GM21360 (cell line): ENCODE results near the gene LRRC56.

Source experiments
- ATAC-seq: cut with Tn5 transposase; IDR thresholded peaks from one replicate; pipeline ENCODE4 v1.9.1; 2021; ENCODE audit warnings: mild to moderate bottlenecking, moderate library complexity; ENCODE audit not compliant: unreplicated experiment

Gene LRRC56

DNA sequence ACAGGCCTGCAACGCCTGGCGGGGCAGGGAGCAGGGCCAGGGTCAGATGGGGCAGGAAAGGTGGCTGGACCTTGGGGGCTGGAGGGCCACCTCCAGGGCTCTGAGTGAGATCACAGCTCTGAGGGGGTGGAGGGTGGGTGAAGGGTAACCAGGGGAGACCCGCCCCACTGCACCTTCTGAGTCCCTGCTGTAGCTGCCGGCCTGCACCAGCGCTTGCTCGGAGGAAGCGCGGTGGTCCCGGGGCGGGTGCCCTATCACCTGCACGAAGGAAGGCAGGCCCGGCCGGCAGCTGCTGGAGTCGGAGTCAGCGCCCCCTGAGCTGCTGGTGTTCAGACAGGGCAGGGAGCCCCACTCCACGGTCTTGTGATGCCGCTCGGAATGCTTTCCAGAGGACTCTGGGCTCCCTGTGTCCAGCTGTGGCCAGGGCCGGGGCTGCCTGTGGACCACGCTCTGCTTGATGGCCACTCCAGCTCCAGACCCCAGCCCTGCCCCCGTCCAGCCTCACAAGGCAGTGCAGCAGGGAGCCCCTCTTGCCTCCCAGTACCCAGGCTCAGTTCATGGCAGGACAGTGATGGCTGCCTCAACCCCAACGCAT lies 19.4 kb downstream of the LRRC56 start:
- no peak for ATAC-seq

DNA sequence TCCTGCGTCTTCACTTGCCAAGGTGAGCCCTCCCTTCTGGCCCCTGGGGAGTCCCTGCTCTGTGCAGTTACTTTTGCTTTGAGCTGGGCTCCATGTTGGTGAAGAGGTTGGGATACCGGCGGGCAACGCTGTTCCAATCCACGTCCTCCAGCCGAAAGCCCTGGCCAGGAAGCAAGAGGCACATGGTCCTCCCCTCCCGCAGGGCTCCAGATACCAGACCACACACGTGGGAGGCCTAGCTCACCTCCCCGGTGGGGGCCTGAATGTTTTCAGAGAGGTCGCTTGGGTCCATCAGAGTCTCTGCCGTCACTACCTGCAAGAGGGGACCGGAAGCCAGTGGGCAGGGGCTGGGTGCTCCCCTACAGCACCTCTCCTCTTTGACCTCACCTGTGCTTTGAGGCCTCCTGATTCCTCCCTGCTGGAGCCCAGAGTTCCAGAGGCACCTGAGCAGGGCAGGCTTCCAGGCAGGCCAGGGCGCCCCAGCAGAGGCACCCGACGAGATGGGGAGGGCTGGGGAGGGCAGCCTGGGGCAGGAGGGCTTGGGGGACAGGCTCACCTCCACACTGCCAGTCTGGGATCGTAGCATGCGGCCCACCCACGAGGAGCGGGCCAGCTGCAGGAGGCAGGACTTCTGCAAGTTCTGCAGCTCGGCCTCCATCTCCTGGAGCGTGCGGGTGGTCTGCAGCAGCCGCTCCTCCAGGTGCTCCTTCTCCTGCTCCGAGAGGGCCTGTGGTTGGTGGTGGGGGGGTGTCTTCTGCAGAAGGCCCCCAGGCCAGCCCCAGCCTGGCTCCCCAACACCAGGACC lies 20.2 kb downstream of the LRRC56 start:
- no peak for ATAC-seq

DNA sequence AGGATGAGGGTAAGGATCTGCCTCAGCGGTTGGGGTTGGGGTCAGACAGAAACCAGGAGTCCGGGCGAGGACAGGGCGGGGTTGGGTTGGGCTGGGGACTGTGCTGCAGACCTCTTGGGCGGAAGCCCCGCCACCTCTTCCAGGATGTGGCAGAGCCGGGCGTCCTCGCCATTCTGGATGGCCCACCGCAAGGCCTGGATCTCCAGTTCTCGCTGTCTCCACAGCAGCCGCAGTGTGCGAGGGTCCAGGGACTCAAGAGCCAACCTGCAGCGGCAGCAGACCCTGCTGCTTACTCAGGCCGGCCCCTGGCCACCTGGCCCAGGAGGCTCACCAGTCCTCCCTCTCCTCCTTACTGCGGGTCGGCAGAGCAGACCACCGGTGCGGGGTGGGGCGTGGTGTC lies 21.2 kb downstream of the LRRC56 start:
- no peak for ATAC-seq

DNA sequence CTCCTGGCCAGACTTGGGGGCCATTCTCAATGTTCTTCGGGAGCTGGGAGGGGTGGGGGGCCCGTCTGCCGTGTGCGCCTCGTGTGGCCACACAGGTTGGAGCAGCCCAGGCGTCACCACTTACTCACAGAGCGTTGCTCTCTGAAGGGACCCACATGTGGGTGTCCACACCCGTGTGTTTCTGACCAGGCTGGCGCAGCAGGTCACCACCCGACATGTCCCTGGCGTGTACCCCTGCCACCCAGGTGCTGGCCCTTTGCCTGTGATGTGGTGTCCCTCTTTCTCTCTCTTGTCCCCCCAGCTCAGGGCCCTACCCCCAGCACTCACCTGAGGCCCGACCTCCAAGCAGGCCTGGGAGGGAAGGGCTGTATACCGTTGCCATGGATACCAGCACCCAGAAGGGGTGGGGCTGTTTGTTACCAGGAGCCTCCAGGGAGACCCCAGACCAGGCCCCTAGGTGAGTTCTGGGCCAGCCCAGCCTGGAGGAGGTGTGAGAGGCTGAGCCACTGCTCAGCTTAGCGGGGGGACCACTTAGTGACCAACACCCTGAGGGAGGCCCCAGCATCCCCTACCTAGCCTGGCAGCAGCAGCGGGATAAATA lies 21.8 kb downstream of the LRRC56 start:
- no peak for ATAC-seq

DNA sequence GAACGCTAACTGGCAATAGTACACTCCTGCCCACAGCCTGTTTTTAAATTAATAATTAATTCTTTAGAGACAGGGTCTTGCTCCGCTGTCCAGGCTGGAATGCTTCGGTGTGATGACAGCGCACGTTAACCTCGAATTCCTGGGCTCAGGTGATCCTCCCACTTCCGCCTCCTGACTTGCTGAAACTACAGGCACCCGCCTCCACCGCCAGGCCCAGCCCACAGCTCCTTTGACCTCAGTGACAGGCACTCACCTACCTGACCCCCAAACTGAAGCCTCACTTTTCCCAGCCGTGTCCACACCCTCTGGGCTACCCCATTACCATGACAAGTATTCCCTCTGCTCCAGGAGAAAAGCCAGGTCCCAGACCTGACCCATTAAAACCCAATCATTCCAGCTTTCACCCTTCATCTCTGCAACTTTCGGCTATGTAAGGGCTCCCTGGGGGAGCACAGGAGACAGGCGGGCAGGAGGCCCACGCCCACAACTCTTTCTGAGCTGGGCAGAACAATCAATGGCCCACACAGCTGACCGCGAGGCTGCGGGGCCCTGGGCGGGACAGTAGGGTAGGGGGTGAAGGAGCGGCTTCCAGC lies 22.5 kb downstream of the LRRC56 start:
- ATAC-seq: no peak

DNA sequence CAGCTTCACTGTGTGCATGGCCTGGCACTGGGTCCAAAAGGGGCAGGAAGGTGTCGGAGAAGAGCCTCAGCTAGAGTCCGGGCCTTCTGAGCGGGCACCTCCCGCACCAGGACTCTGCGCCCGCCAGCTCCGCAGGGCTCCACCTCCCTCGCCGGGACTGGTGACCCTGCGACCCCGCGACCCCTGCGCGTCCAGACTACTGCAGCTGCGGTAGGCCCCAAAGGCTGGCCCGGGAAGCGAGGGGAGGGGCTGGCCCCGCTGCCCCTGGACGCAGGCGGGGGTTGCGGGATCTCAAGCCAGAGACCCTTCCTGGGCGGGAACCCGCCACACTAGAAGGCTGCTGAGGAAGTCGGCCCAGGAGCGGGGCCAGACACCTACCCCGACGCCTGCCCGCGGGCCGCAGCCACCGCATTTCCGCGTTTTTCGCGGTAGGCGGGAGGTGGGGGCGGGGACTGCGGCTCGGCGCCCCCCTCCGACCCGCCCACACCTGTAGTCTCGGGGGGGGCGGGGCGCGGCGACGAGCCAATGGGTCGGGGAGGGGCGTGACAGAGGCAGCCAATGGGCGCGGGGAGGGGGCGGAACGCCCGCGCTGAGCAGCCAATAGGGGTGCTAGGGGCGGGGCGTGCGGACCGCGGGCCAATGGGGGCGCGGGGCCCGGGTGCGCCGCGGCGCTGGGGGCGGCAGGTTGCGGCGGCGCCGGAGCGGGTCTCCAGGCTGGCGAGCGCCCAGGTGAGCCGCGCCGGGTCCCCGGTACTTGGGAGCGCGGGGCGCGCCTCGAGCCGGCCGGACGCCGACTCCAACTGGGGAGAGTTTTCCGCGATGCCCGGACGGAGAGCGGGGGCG lies 23.2 kb downstream of the LRRC56 start, which contains the start of the genes LMNTD2 and RASSF7:
TSS of gene LMNTD2 (minus strand) at position 434 of the 843 bp plus-strand sequence. CDS start at position 412, 22 bp downstream.
TSS of gene RASSF7 (plus strand) at position 666 of the 843 bp plus-strand sequence. CDS start 799 bp downstream, outside the sequence.
- peak; percentile 70 for ATAC-seq

DNA sequence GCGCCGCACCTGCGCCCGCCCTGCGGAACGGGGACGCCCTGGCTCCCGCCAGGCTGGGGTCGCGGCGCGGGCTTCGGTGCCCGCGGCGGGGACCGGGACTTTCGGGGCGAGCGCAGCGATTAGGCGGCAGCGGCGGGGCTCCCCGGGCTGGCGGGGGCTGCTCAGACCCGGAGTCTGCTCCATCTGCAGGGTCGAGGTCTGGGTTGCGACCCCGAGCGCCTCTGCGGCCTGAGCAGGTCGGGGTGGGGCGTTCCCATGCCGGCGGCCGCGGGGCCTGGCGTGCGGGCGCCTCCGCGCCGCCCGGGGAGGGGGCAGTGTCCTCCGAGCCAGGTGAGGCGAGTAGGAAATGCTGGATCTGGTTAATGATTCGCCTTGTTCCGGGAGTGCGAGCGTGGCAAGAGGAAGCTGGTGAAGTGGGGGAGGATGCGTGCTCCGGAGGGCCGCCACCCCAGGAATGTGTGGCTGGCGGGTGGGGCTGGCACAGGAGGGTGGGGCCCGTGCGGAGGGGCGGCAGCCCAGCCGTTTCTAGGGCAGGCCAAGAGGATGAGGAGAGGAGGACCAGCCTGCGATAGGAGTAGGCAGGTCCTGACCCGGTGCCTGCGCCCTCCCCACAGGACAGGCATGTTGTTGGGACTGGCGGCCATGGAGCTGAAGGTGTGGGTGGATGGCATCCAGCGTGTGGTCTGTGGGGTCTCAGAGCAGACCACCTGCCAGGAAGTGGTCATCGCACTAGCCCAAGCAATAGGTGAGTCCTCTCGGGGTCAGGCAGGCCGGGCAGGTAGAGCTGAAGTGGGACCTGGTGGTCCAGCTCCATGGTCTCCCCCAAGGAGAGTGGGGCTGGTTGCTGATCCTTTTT lies 24.0 kb downstream of the LRRC56 start:
- peak; percentile 12 for ATAC-seq

DNA sequence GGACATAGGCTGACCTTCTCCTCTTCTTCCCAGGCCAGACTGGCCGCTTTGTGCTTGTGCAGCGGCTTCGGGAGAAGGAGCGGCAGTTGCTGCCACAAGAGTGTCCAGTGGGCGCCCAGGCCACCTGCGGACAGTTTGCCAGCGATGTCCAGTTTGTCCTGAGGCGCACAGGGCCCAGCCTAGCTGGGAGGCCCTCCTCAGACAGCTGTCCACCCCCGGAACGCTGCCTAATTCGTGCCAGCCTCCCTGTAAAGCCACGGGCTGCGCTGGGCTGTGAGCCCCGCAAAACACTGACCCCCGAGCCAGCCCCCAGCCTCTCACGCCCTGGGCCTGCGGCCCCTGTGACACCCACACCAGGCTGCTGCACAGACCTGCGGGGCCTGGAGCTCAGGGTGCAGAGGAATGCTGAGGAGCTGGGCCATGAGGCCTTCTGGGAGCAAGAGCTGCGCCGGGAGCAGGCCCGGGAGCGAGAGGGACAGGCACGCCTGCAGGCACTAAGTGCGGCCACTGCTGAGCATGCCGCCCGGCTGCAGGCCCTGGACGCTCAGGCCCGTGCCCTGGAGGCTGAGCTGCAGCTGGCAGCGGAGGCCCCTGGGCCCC lies 24.8 kb downstream of the LRRC56 start:
- ATAC-seq: no peak

DNA sequence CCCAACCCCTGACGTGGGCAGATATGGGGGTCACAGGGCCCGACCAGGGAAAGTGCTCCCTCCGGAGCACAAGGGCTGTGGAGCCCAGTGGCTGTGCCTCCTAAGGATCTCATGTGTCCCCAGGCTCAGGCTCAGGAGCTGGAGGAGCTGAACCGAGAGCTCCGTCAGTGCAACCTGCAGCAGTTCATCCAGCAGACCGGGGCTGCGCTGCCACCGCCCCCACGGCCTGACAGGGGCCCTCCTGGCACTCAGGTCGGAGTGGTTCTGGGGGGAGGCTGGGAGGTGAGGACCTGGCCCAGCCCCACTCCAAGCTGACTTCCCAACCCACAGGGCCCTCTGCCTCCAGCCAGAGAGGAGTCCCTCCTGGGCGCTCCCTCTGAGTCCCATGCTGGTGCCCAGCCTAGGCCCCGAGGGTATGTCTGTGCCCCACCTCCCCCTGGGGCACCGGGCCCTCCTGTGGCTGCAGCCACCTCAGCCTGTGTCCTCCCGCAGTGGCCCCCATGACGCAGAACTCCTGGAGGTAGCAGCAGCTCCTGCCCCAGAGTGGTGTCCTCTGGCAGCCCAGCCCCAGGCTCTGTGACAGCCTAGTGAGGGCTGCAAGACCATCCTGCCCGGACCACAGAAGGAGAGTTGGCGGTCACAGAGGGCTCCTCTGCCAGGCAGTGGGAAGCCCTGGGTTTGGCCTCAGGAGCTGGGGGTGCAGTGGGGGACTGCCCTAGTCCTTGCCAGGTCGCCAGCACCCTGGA lies 25.9 kb downstream of the LRRC56 start:
- ATAC-seq: no peak

DNA sequence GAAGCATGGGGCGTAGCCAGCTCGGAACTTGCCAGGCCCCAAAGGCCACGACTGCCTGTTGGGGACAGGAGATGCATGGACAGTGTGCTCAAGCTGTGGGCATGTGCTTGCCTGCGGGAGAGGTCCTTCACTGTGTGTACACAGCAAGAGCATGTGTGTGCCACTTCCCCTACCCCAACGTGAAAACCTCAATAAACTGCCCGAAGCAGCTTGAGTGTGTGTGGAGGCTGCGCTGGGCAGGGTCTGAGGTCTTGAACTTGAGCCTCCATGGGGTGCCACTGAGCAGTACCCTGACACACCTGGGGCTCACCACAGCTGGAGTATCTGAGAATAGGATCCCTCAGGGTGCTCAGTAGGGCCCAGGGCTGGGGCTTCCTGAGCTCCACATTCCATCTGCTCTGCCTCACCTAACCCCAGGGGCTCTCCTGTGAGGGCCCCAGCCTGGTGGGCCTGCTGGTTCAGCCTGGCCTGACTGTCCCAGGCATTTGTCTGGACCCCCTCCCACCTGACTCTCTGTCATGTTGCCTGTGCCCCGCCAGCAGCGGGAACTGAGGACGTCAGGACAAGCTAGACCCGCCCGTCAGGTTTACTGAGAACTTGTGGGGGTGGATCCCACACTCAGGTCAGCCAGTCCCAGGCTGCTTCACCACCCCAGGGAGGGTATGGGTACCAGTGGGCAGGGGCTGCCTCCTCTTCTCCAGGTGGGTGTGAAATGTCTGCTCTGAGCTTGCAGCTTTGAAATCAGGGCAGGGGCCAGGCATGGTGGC lies 26.7 kb downstream of the LRRC56 start:
- no peak for ATAC-seq

DNA sequence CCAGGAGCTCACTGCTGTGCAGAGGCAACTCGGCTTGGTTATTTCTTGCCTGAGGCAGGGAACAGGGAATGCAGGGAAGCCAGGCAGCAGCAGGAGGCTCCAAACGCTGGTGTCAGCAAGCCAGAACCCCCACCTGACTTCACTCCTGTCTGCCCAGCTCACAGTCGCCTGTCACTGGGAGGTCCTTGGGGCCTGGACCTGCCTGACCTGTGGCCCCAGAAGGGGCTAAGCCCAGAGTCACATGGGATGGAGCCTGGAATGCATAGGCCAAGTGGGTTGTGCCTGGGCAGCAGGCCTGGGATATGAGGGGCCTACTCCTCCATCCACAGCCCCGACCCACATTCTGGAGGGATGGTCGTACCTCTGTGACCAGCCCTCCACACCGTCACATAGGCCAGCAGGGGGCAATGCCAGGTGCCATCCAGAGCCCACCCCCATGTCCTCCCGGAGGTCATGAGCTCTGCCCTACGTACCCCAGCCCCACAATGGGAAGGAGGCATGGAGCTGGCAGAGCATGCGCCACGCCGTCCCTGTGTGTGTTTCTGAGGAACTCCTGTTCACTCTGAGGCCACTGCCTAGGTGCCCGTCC lies 28.7 kb downstream of the LRRC56 start:
- no peak for ATAC-seq

DNA sequence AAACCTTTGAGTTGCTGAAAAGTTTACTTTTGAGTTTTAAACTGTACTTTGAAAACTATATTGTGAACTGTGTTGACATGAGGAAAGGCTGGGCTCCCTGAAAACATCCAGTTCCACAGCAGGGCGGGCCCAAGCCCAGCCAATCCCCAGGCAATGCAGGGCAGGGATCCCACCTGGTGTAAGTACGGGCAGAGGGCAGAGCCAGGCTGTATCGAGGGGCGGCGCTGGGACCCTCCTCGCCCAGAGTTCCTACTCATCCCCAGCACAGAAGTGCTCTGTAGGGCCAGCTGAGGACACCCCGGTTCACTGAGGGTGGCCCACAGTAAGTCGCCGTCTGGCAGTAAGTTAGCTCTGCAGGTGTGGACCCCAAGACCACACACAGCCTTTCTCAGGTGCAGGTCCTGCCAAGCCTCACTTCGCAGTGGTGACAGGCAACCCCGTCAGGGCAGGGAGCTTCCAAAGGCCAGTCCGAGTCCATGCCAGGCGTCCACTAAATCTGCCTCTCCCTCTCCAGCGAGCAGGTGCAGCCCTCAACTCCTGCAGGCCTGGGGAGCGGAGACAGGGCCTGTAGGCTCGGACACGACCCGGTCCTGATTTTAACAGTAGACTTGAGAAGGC lies 29.8 kb downstream of the LRRC56 start:
- no peak for ATAC-seq

DNA sequence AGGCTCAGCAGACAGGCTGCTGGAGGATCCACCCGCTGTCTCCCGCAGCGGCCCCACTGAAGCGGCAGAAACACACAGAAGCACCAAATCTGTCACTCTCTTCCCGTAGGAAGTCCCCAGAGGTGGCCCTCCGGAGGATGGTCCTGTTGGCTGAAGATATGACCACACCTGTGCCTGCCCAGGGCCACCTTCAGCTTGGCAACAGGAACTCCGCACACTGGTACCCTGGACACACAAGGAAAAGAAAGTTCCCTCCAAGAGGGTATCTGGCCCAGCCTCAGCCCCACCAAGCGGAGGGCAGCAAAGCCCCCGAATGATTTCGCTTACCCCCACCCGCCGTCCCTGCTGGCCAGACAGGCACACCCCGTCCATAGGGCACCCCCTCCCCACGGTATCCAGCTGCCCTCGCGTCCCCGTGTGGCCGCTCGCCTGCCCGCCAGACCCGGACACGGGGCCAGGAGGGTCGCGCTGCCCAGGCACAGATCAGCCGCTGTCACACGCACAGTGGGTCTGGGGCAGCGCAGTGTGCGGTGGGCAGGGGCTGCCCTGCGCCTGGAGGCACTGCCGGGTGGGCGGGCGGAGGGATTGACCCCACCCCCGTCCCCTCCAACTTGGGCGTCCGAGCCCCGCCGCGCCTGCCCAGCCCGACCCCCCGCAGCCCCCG lies 30.4 kb downstream of the LRRC56 start:
- peak; percentile 1 for ATAC-seq

DNA sequence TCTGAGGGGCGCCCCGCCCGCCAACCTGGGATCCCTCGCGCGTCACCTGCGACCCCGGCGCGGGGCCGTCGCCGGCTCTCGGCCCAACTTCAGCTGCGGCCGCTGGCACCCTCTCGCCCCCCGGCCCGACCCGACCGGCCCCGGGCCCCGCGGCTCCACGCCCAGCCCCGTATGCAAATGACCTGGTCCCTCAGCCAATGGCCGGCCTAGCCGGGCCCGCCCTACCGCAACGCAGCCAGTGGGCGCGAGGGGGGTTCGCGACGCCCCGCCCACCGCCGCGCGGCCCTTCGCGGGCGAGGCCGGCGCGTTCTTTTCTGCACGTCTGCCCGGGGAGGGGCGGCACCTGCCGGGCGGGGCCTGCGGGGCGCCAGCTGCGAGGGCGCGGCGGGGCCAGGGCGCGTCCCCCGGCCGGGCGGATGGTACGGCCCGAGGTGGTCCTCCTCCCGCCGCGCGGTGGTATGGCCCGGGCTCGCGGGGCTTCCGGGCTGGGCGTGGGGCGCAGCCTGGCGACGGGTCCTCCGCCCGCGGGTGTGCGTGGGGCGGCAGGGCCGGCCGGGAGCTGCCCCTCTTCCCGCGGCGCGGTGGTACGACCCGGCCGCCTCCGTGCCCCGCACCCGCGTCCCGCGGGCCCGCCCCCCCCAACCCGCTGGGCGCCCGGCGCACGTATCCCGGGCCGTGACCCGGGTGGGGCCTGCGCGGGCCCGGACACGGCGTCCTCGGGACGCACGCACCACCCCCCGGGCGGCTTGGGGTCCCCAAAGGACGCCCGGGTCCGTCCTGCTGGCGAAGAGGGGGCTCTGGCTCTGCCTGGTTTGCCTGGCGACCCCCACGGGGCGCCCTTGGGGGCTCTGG lies 31.2 kb downstream of the LRRC56 start:
- ATAC-seq: peak; percentile 78

DNA sequence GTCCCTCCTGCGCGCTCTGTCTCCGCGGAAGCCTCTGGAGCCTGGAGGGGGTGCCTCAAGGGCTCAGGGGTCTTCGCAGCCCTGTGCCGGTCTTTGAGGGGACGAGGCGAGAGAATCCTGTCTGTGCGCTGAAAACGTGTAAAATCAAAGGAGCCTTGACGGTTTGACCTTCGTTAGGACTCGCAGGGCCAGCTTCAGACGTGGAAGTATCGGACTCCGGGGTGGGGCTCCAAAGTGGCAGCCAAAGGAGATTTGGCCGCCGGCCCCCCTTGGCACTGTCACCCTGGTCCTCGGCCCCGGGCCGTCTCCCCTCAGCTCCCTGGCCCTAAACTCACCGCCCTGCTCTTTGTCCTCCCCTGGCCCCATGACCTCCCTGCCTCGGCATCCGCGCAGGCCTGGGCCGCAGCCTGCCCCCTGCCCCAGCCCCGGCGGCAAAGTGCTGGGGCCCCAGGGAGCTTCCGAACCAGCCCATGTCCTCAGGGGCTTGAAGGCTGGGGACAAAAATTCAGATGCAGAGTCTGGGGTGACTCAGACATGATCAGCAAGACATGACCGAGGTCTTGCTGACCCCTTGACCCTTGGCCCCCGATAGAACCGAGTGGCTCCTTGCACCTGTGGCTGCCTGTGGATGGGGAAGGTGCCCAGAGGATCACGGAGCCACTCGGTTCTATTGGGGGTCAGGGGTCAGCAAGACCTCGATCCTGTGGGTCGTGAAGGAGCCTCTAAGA lies 32.0 kb downstream of the LRRC56 start:
- ATAC-seq: no peak
